GM12878 (cell line): ENCODE data around the gene ITPR3. TPM values are rescaled to one million over a fixed set of nuclear protein-coding genes. Genes with fewer than 3 reads are reported as not detected.

Experiments
- ATF2 ChIP-seq: IDR thresholded peaks from 2 replicates; pipeline ENCODE4 v1.6.1; 2012; ENCODE audit warnings: low read length, inconsistent platforms
- ATF3 ChIP-seq: IDR thresholded peaks from 2 replicates; pipeline ENCODE4 v1.6.1; 2011; ENCODE audit warnings: low read depth, mild to moderate bottlenecking, low read length, moderate library complexity, borderline replicate concordance; ENCODE audit errors: extremely low read depth
- BRCA1 ChIP-seq: IDR thresholded peaks from 2 replicates; pipeline ENCODE4 v1.6.1; 2011; ENCODE audit warnings: low read depth, low read length, improper control_type of control experiment
- CBX3 ChIP-seq: fragments of 200-600 bp; sonication (generic); IDR thresholded peaks from 2 replicates; pipeline ENCODE4 v1.6.1; 2016; ENCODE audit warnings: low read depth, borderline replicate concordance
- CHD4 ChIP-seq: fragments of 200-600 bp; sonication (generic); IDR thresholded peaks from 2 replicates; pipeline ENCODE4 v1.6.1; 2016; ENCODE audit warnings: mild to moderate bottlenecking
- CREM ChIP-seq: IDR thresholded peaks from 2 replicates; pipeline ENCODE4 v1.6.1; 2014; ENCODE audit warnings: antibody characterized with exemption, low read depth
- CTCF ChIP-seq, 3 experiments: IDR thresholded peaks in 2 of 3; conservative IDR thresholded peaks in 1 of 3; 2 replicates each; pipeline ENCODE4 v1.5.1; 2011; ENCODE audit warnings: low read depth in 3 of 3, low read length in 3 of 3, mild to moderate bottlenecking in 3 of 3, control low read depth in 2 of 3, moderate library complexity in 2 of 3, inconsistent platforms in 1 of 3, mixed read lengths in 1 of 3; ENCODE audit not compliant: control insufficient read depth in 2 of 3, insufficient read depth in 1 of 3; ENCODE audit errors: extremely low read depth in 1 of 3
- ETV6 ChIP-seq, 2 experiments: fragments of 450-650 bp in 1 of 2; IDR thresholded peaks in 1 of 2; conservative IDR thresholded peaks in 1 of 2; 2 replicates each; pipeline ENCODE4 v1.6.1; 2014; ENCODE audit warnings: antibody characterized with exemption in 1 of 2, borderline replicate concordance in 1 of 2, low read depth in 1 of 2, mild to moderate bottlenecking in 1 of 2, moderate library complexity in 1 of 2
- FOS ChIP-seq: IDR thresholded peaks from 3 replicates; pipeline ENCODE4 v1.6.1; 2011; ENCODE audit warnings: borderline replicate concordance; ENCODE audit not compliant: insufficient read length; ENCODE audit errors: extremely low read depth
- FOXK2 ChIP-seq: fragments of 450-650 bp; IDR thresholded peaks from 2 replicates; pipeline ENCODE4 v1.6.1; 2017; ENCODE audit warnings: mild to moderate bottlenecking, moderate library complexity
- HDAC6 ChIP-seq: fragments of 200-600 bp; sonication (generic); IDR thresholded peaks from one replicate; pipeline ENCODE4 v1.8.0; 2017; ENCODE audit warnings: antibody characterized with exemption; ENCODE audit not compliant: unreplicated experiment
- HDGF ChIP-seq: fragments of 450-650 bp; IDR thresholded peaks from 2 replicates; pipeline ENCODE4 v1.6.1; 2016; ENCODE audit warnings: antibody characterized with exemption
- LARP7 ChIP-seq: fragments of 450-650 bp; IDR thresholded peaks from 2 replicates; pipeline ENCODE4 v1.6.1; 2017; ENCODE audit warnings: mild to moderate bottlenecking
- NFYB ChIP-seq: IDR thresholded peaks from 2 replicates; pipeline ENCODE4 v1.6.1; 2011; ENCODE audit warnings: low read depth, mild to moderate bottlenecking, low read length, improper control_type of control experiment, moderate library complexity; ENCODE audit not compliant: insufficient read depth
- NR2C2 ChIP-seq: IDR thresholded peaks from 2 replicates; pipeline ENCODE4 v1.6.1; 2011; ENCODE audit warnings: borderline replicate concordance, low read depth; ENCODE audit not compliant: control insufficient read depth, insufficient read length
- POU2F2 ChIP-seq: IDR thresholded peaks from 3 replicates; pipeline ENCODE4 v1.6.1; 2011; ENCODE audit warnings: low read depth, mild to moderate bottlenecking, low read length, borderline replicate concordance
- RAD21 ChIP-seq: IDR thresholded peaks from 2 replicates; pipeline ENCODE4 v1.6.1; 2011; ENCODE audit warnings: mild to moderate bottlenecking, low read depth, low read length, moderate library complexity; ENCODE audit not compliant: insufficient read depth
- RCOR1 ChIP-seq: conservative IDR thresholded peaks from 2 replicates; pipeline ENCODE4 v1.6.1; 2012; ENCODE audit warnings: low read depth, low read length, improper control_type of control experiment
- RELA ChIP-seq: fragments of 450-650 bp; IDR thresholded peaks from 2 replicates; pipeline ENCODE4 v1.8.0; 2014; ENCODE audit warnings: borderline replicate concordance; ENCODE audit not compliant: partially characterized antibody
- SIN3A ChIP-seq: IDR thresholded peaks from 2 replicates; pipeline ENCODE4 v1.6.1; 2012; ENCODE audit warnings: low read depth, low read length, improper control_type of control experiment
- SMARCA5 ChIP-seq: fragments of 450-650 bp; IDR thresholded peaks from 2 replicates; pipeline ENCODE4 v1.6.1; 2017; ENCODE audit warnings: mild to moderate bottlenecking
- SREBF1 ChIP-seq: IDR thresholded peaks from 2 replicates; pipeline ENCODE4 v1.6.1; 2012; ENCODE audit warnings: mild to moderate bottlenecking, low read length
- SUPT20H ChIP-seq: IDR thresholded peaks from 2 replicates; pipeline ENCODE4 v1.6.1; 2011; ENCODE audit warnings: low read depth, mild to moderate bottlenecking, low read length, moderate library complexity, borderline replicate concordance; ENCODE audit not compliant: control insufficient read depth
- TARDBP ChIP-seq: IDR thresholded peaks from 2 replicates; pipeline ENCODE4 v1.6.1; 2016; ENCODE audit warnings: borderline replicate concordance
- USF1 ChIP-seq: IDR thresholded peaks from 2 replicates; pipeline ENCODE4 v1.6.1; 2011; ENCODE audit warnings: borderline replicate concordance, low read depth, mild to moderate bottlenecking, moderate library complexity, mixed read lengths, low read length; ENCODE audit not compliant: insufficient read depth; ENCODE audit errors: extremely low read length
- ZNF274 ChIP-seq: IDR thresholded peaks from one replicate; pipeline ENCODE4 v1.8.0; 2011; ENCODE audit not compliant: insufficient read length, insufficient read depth
- ZNF384 ChIP-seq: IDR thresholded peaks from 2 replicates; pipeline ENCODE4 v1.6.1; 2012; ENCODE audit warnings: low read depth, mild to moderate bottlenecking, low read length, improper control_type of control experiment, borderline replicate concordance
- polyA plus RNA-seq, 11 experiments: library from polyadenylated mRNA; depleted of rRNA in 4 of 11; unstranded in 6 of 11; stranded (reverse) in 5 of 11; fragments of >200 nt; fragmentation: Nextera tagmentation in 4 of 11; fragmentation: Illumina TruSeq in 1 of 11; extraction: Ambion mirVana in 4 of 11; extraction: Trizol in 1 of 11; gene quantifications; 1 replicate in 1 of 11; 2 replicates in 10 of 11; pipeline versions ENCODE4 v1.2.1 to v1.2.3, GENCODE V29; 2011 to 2016; ENCODE audit warnings: inconsistent platforms in 2 of 11, missing spikeins in 2 of 11, low read depth in 1 of 11
- total RNA-seq, 4 experiments: library from RNA; depleted of rRNA in 3 of 4; stranded (reverse); fragments of >200 nt in 3 of 4; fragmentation: Illumina TruSeq in 1 of 4; extraction: Trizol in 1 of 4; gene quantifications; 2 replicates each; pipeline versions ENCODE4 v1.2.1 to v1.2.3, GENCODE V29; 2013 to 2021

ITPR3 gene
- total and polyA plus RNA-seq, 10 of the 15 experiments (the other 5 are each of a cell fraction or from before 2014, with no cell fraction given), result 0.32 to 34.0 (median 11.9) TPM

GRCh38 chr6:33585403-33586107 is 35.6 kb upstream of the ITPR3 start (continued):
- TF ChIP-seq SMARCA5 (peak; percentile 53; the same call in 1 of the 2 replicates), RCOR1 (no peak), RAD21 (peak; percentile 85), ZNF274 (no peak), SUPT20H (no peak), POU2F2 (no peak; the same call in 2 of the 3 replicates), FOS (no peak), HDAC6 (no peak), BRCA1 (no peak), ZNF384 (no peak), SREBF1 (no peak), LARP7 (no peak), ETV6 (conservative IDR thresholded peaks at IDR 0.05 in 1 of 2, IDR thresholded peaks at IDR 0.05 in 1 of 2; ENCODE audit: borderline replicate concordance in 1 of 2, low read depth in 1 of 2) (no peak), NFYB (no peak), HDGF (0 out of 2 replicates have a peak, but pooled peaks have one; percentile 71), CHD4 (no peak; the same call in 1 of the 2 replicates), FOXK2 (no peak), RELA (peak; percentile 50), ATF2 (no peak), USF1 (peak; percentile 84), CREM (no peak), TARDBP (no peak), ATF3 (peak; percentile 43; the same call in 1 of the 2 replicates), CTCF (IDR thresholded peaks at IDR 0.05 in 2 of 3, conservative IDR thresholded peaks at IDR 0.05 in 1 of 3; ENCODE audit: control insufficient read depth in 2 of 3, extremely low read depth in 1 of 3, insufficient read depth in 1 of 3, low read depth in 3 of 3, low read length in 3 of 3) (peak; percentile 87 to 95 (median 95)), NR2C2 (no peak), SIN3A (no peak), CBX3 (no peak)
